PFSK-1 (cell line): ENCODE results near the gene PPP1CC.

Source experiments
- POLR2AphosphoS5 ChIP-seq: IDR thresholded peaks from 2 replicates; pipeline ENCODE4 v1.6.1; 2012; ENCODE audit warnings: low read depth, mild to moderate bottlenecking, control low read depth, low read length, moderate library complexity
- TF ChIP-seq, protein P1 (sequence below), 2 experiments: IDR thresholded peaks; 2 replicates each; pipeline versions ENCODE4 v1.6.1 to v1.8.0; 2011 to 2012; ENCODE audit warnings: low read depth in 2 of 2, low read length in 2 of 2, control low read depth in 1 of 2, inconsistent platforms in 1 of 2, mild to moderate bottlenecking in 1 of 2, moderate library complexity in 1 of 2; ENCODE audit not compliant: insufficient read depth in 1 of 2

DNA sequence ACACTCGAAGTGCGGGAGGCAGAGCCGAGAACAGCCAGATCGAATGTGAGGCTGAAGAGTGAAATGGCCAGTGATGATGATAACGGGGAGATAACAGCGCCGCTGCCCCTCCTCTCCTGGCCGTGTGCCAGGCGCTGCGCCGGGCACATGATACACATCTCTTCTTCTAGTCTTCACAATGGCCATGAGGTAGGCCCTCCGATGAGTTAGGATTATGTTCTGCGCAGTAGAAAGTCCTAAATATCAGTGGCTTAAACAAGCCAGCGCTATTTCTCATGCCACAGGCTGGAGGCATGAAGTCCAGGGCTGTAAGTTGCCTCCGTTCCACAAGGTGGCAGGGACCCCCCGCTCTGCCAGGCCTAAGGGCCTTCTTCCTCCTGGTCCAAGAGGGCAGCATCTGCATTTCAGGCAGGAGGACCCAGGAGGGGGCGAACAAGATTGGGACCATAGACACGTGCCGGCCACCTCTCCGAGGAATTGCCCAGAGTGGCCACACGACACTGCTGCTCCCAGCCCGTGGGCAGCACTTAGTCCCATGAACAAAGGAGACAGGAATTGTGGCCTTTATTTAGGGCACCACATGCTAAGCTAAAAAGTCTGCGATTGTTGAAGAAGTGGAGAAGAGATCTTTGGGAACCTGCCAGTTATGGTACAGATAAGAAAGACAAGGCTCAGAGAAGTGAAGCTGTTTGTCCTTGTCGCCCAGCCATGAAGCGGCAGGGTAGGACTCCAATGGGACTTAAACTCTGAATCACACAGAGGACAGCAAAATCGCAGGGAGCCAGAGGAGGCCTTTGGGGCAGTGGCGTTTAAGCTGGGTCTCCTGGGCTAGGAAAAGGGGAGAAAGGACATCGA lies 42.9 kb downstream of the PPP1CC start:
- TF ChIP-seq, protein P1, sequence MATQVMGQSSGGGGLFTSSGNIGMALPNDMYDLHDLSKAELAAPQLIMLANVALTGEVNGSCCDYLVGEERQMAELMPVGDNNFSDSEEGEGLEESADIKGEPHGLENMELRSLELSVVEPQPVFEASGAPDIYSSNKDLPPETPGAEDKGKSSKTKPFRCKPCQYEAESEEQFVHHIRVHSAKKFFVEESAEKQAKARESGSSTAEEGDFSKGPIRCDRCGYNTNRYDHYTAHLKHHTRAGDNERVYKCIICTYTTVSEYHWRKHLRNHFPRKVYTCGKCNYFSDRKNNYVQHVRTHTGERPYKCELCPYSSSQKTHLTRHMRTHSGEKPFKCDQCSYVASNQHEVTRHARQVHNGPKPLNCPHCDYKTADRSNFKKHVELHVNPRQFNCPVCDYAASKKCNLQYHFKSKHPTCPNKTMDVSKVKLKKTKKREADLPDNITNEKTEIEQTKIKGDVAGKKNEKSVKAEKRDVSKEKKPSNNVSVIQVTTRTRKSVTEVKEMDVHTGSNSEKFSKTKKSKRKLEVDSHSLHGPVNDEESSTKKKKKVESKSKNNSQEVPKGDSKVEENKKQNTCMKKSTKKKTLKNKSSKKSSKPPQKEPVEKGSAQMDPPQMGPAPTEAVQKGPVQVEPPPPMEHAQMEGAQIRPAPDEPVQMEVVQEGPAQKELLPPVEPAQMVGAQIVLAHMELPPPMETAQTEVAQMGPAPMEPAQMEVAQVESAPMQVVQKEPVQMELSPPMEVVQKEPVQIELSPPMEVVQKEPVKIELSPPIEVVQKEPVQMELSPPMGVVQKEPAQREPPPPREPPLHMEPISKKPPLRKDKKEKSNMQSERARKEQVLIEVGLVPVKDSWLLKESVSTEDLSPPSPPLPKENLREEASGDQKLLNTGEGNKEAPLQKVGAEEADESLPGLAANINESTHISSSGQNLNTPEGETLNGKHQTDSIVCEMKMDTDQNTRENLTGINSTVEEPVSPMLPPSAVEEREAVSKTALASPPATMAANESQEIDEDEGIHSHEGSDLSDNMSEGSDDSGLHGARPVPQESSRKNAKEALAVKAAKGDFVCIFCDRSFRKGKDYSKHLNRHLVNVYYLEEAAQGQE (IDR thresholded peaks at IDR 0.05; ENCODE audit: insufficient read depth in 1 of 2, low read depth in 2 of 2, low read length in 2 of 2): no peak
- no peak for TF ChIP-seq POLR2AphosphoS5
